ENCODE measurements around the gene ORM2. TPM values are rescaled to one million over a fixed set of nuclear protein-coding genes. Genes with fewer than 3 reads are reported as not detected.

ORM2 gene
- total RNA-seq, 1 experiment from 2014 or later, result 46.0 TPM

- no peak for DNase-seq
- no peaks in the 10 kb centered on the region for H3K27me3 Mint-ChIP-seq (ENCODE audit: insufficient read depth, unreplicated experiment)
- POLR2A ChIA-PET, result no interaction called here
- H3K36me3 ChIP-seq (ENCODE audit: control insufficient read depth, insufficient read depth, low read length), result no peaks in the 10 kb centered on the region; the same call in 1 of the 2 replicates
- no peaks in the 10 kb centered on the region for H3K27me3 ChIP-seq (replicated peaks; ENCODE audit: control insufficient read depth, insufficient read depth, low read length)
- no peak overlapping the region for H3K4me3 ChIP-seq (ENCODE audit: low read depth, low read length)
- H3K27ac Mint-ChIP-seq (ENCODE audit: unreplicated experiment), result no peak overlapping the region
- no peaks in the 10 kb centered on the region for H3K9me3 Mint-ChIP-seq (ENCODE audit: unreplicated experiment)
- no TSS peak for BruUV-seq (replicated peaks)
- H3K4me1 ChIP-seq, result no peaks in the 10 kb centered on the region
- no peak for TF ChIP-seq CTCF (IDR thresholded peaks at IDR 0.05; ENCODE audit: insufficient read depth in 1 of 2, low read depth in 1 of 2, low read length in 1 of 2, severe bottlenecking in 1 of 2, unreplicated experiment in 1 of 2)
- no peaks in the 10 kb centered on the region for H3K4me1 Mint-ChIP-seq (ENCODE audit: low read depth, unreplicated experiment)
- CTCF ChIA-PET, result no interaction called here
- intact Hi-C loops (cut with micrococcal nuclease; ENCODE audit: unreplicated experiment), result no loop called here
- peaks cover 11% of the 10 kb centered on the region for H3K36me3 Mint-ChIP-seq (ENCODE audit: insufficient read depth, unreplicated experiment)
- H3K9me3 ChIP-seq, result no peaks in the 10 kb centered on the region
- no peak overlapping the region for H3K4me3 Mint-ChIP-seq (ENCODE audit: unreplicated experiment)
Measured at GRCh38 chr9:114302727-114303126, 26.9 kb upstream of the ORM2 start.

GRCh38 chr9:114303571-114303970, 26.1 kb upstream of the ORM2 start:
- no peak overlapping the region for H3K4me3 ChIP-seq (ENCODE audit: low read depth, low read length)
- H3K27me3 ChIP-seq (replicated peaks; ENCODE audit: control insufficient read depth, insufficient read depth, low read length), result no peaks in the 10 kb centered on the region
- ChIA-PET CTCF (interaction anchor here (0.6 kb wide), 1 partner anchor 195 kb away, joined by 3 read pairs; no protein-coding TSS in a partner anchor), POLR2A (no interaction called here)
- Mint-ChIP-seq H3K4me1 (ENCODE audit: low read depth, unreplicated experiment) (no peaks in the 10 kb centered on the region), H3K27ac (ENCODE audit: unreplicated experiment) (no peak overlapping the region), H3K9me3 (ENCODE audit: unreplicated experiment) (no peaks in the 10 kb centered on the region), H3K4me3 (ENCODE audit: unreplicated experiment) (no peak overlapping the region), H3K27me3 (ENCODE audit: insufficient read depth, unreplicated experiment) (no peaks in the 10 kb centered on the region), H3K36me3 (ENCODE audit: insufficient read depth, unreplicated experiment) (peaks cover 11% of the 10 kb centered on the region)
- TF ChIP-seq CTCF (IDR thresholded peaks at IDR 0.05; ENCODE audit: insufficient read depth in 1 of 2, low read depth in 1 of 2, low read length in 1 of 2, severe bottlenecking in 1 of 2, unreplicated experiment in 1 of 2), result no peak
- BruUV-seq (replicated peaks), result no TSS peak
- DNase-seq, result no peak
- intact Hi-C loops (cut with micrococcal nuclease; ENCODE audit: unreplicated experiment), result no loop called here
- no peaks in the 10 kb centered on the region for H3K4me1 ChIP-seq
- no peaks in the 10 kb centered on the region for H3K9me3 ChIP-seq
- no peaks in the 10 kb centered on the region; the same call in 1 of the 2 replicates for H3K36me3 ChIP-seq (ENCODE audit: control insufficient read depth, insufficient read depth, low read length)

- intact Hi-C loops (cut with micrococcal nuclease; ENCODE audit: unreplicated experiment), result no loop called here
- no peaks in the 10 kb centered on the region; the same call in 1 of the 2 replicates for H3K36me3 ChIP-seq (ENCODE audit: control insufficient read depth, insufficient read depth, low read length)
- H3K4me3 Mint-ChIP-seq (ENCODE audit: unreplicated experiment), result no peak overlapping the region
Measured at GRCh38 chr9:114303977-114304376, 25.7 kb upstream of the ORM2 start.

More at GRCh38 chr9:114303977-114304376, 25.7 kb upstream of the ORM2 start:
- no peak for TF ChIP-seq CTCF (IDR thresholded peaks at IDR 0.05; ENCODE audit: insufficient read depth in 1 of 2, low read depth in 1 of 2, low read length in 1 of 2, severe bottlenecking in 1 of 2, unreplicated experiment in 1 of 2)
- POLR2A ChIA-PET, result no interaction called here
- Mint-ChIP-seq H3K4me1 (ENCODE audit: low read depth, unreplicated experiment) (no peaks in the 10 kb centered on the region), H3K36me3 (ENCODE audit: insufficient read depth, unreplicated experiment) (peaks cover 11% of the 10 kb centered on the region), H3K9me3 (ENCODE audit: unreplicated experiment) (no peaks in the 10 kb centered on the region), H3K27ac (ENCODE audit: unreplicated experiment) (no peak overlapping the region), H3K27me3 (ENCODE audit: insufficient read depth, unreplicated experiment) (no peaks in the 10 kb centered on the region)
- H3K9me3 ChIP-seq, result no peaks in the 10 kb centered on the region
- no TSS peak for BruUV-seq (replicated peaks)
- DNase-seq, result no peak
- no peak overlapping the region for H3K4me3 ChIP-seq (ENCODE audit: low read depth, low read length)
- CTCF ChIA-PET, result interaction anchor here (0.9 kb wide), 1 partner anchor 196 kb away, joined by 3 read pairs; no protein-coding TSS in a partner anchor
- no peaks in the 10 kb centered on the region for H3K4me1 ChIP-seq
- no peaks in the 10 kb centered on the region for H3K27me3 ChIP-seq (replicated peaks; ENCODE audit: control insufficient read depth, insufficient read depth, low read length)

Data from Caco-2 (cell line).